Upper lobe of left lung (tissue), 4 donors: ENCODE measurements around the gene ARL5C.

Source experiments
- EP300 ChIP-seq, 4 donors: sonication (generic); formaldehyde crosslinking; IDR thresholded peaks; one replicate each; pipeline ENCODE4 v1.5.1; 2017; ENCODE audit warnings: antibody characterized with exemption in 4 of 4, control low read depth in 2 of 4
- POLR2A ChIP-seq, 4 donors: fragments of 450-650 bp; IDR thresholded peaks; one replicate each; pipeline ENCODE4 v1.5.1; 2016 to 2017; ENCODE audit warnings: antibody characterized with exemption in 4 of 4, mild to moderate bottlenecking in 2 of 4
- POLR2AphosphoS5 ChIP-seq, 2 donors: sonication (generic); formaldehyde crosslinking; IDR thresholded peaks; one replicate each; pipeline ENCODE4 v1.5.1; 2017; ENCODE audit warnings: antibody characterized with exemption in 2 of 2
- TF ChIP-seq, protein P1 (sequence below), 6 experiments: fragments of 450-650 bp in 4 of 6; fragments of 200-600 bp in 2 of 6; sonication (generic) in 2 of 6; IDR thresholded peaks; one replicate each; pipeline ENCODE4 v1.5.1; 2016 to 2019; ENCODE audit warnings: antibody characterized with exemption in 6 of 6

DNA sequence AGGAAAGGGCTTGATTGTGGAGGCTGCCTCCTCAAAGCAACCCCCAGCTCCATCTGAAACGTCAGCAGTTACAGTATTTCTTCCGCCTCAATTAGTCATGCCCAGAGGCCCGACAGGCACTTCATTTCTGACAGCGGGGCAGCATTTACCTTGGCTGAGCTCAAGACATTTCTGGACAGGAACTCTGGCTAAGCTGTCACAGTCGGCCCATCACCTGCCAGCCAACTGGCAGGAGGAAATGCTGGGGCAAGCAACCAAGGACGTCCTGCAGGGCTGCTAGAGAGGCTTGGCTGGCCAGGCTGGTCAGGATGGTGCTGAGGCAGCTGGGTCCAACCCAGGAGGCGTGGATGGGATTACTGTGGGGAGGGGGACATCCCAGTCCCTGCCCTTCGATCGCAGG lies 42.3 kb downstream of the ARL5C start:
- TF ChIP-seq POLR2A (IDR thresholded peaks at IDR 0.05), result no peak
- TF ChIP-seq, protein P1, sequence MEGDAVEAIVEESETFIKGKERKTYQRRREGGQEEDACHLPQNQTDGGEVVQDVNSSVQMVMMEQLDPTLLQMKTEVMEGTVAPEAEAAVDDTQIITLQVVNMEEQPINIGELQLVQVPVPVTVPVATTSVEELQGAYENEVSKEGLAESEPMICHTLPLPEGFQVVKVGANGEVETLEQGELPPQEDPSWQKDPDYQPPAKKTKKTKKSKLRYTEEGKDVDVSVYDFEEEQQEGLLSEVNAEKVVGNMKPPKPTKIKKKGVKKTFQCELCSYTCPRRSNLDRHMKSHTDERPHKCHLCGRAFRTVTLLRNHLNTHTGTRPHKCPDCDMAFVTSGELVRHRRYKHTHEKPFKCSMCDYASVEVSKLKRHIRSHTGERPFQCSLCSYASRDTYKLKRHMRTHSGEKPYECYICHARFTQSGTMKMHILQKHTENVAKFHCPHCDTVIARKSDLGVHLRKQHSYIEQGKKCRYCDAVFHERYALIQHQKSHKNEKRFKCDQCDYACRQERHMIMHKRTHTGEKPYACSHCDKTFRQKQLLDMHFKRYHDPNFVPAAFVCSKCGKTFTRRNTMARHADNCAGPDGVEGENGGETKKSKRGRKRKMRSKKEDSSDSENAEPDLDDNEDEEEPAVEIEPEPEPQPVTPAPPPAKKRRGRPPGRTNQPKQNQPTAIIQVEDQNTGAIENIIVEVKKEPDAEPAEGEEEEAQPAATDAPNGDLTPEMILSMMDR (IDR thresholded peaks at IDR 0.05), result no peak
- TF ChIP-seq POLR2AphosphoS5 (IDR thresholded peaks at IDR 0.05), result no peak
- TF ChIP-seq EP300 (IDR thresholded peaks at IDR 0.05), result no peak
